GM23338 (cell line): ENCODE measurements around the gene POP4. TPM values are rescaled to one million over a fixed set of nuclear protein-coding genes. Genes with fewer than 3 reads are reported as not detected.

ENCODE experiments used
- ATAC-seq: fragments of 200-7000 bp; cut with Tn5 transposase; 3 replicates; pipeline ENCODE4 v1.9.1; 2020
- DNase-seq: peaks from one replicate; pipeline ENCODE4 v3.0.0-alpha.2; 2015; ENCODE audit warnings: low spot score
- H2AFZ ChIP-seq: fragments of 200-600 bp; sonication (generic); 2 replicates; pipeline ENCODE4 v1.8.0; 2016; ENCODE audit warnings: antibody characterized with exemption, mild to moderate bottlenecking, moderate library complexity
- H3F3A ChIP-seq: fragments of 200-600 bp; sonication (generic); replicated peaks from 2 replicates; pipeline ENCODE4 v1.8.0; 2017; ENCODE audit warnings: antibody characterized with exemption, mixed run types, low read depth
- H3K27ac ChIP-seq: fragments of 200-600 bp; sonication (generic); 2 replicates; pipeline ENCODE4 v1.6.1; 2016; ENCODE audit warnings: low read depth
- H3K27me3 ChIP-seq: fragments of 200-600 bp; sonication (generic); 2 replicates; pipeline ENCODE4 v1.8.0; 2016; ENCODE audit warnings: mild to moderate bottlenecking, mixed run types, moderate library complexity; ENCODE audit not compliant: insufficient read depth
- H3K36me3 ChIP-seq: fragments of 200-600 bp; sonication (generic); 2 replicates; pipeline ENCODE4 v1.8.0; 2016; ENCODE audit warnings: mild to moderate bottlenecking; ENCODE audit not compliant: insufficient read depth
- H3K4me1 ChIP-seq: fragments of 200-600 bp; sonication (generic); 2 replicates; pipeline ENCODE4 v1.8.0; 2016; ENCODE audit warnings: mild to moderate bottlenecking, moderate library complexity; ENCODE audit not compliant: insufficient read depth
- H3K4me2 ChIP-seq: fragments of 200-600 bp; sonication (generic); 2 replicates; pipeline ENCODE4 v1.7.1; 2017; ENCODE audit warnings: mixed run types
- H3K4me3 ChIP-seq: fragments of 200-600 bp; sonication (generic); 2 replicates; pipeline ENCODE4 v1.6.1; 2016; ENCODE audit warnings: mixed run types
- H3K79me2 ChIP-seq: fragments of 200-600 bp; sonication (generic); replicated peaks from 2 replicates; pipeline ENCODE4 v1.8.0; 2017; ENCODE audit warnings: mild to moderate bottlenecking; ENCODE audit not compliant: insufficient read depth
- H3K9me2 ChIP-seq: fragments of 200-600 bp; sonication (generic); 2 replicates; pipeline ENCODE4 v1.8.0; 2017; ENCODE audit not compliant: insufficient read depth
- H4K20me1 ChIP-seq: fragments of 200-600 bp; sonication (generic); replicated peaks from 2 replicates; pipeline ENCODE4 v1.8.0; 2017; ENCODE audit warnings: mild to moderate bottlenecking; ENCODE audit not compliant: insufficient read depth
- H3K27ac Mint-ChIP-seq: 2 replicates; pipeline ENCODE4 v1.8.0; 2020; ENCODE audit warnings: inconsistent platforms, mild to moderate bottlenecking, moderate library complexity, mixed read lengths
- H3K27me3 Mint-ChIP-seq: 3 replicates; pipeline ENCODE4 v1.8.0; 2022; ENCODE audit warnings: low read depth, mild to moderate bottlenecking, moderate library complexity, mixed read lengths, inconsistent platforms; ENCODE audit not compliant: insufficient read depth, poor library complexity
- H3K36me3 Mint-ChIP-seq: 3 replicates; pipeline ENCODE4 v1.8.0; 2021; ENCODE audit warnings: low read depth, mild to moderate bottlenecking, inconsistent platforms, moderate library complexity, mixed read lengths
- H3K4me1 Mint-ChIP-seq: 3 replicates; pipeline ENCODE4 v1.8.0; 2020; ENCODE audit warnings: mild to moderate bottlenecking, inconsistent platforms, mixed read lengths
- H3K4me3 Mint-ChIP-seq: 3 replicates; pipeline ENCODE4 v1.8.0; 2021; ENCODE audit warnings: moderate library complexity, mild to moderate bottlenecking, inconsistent platforms, mixed read lengths
- H3K9me3 Mint-ChIP-seq: 3 replicates; pipeline ENCODE4 v1.8.0; 2020; ENCODE audit warnings: moderate library complexity, mild to moderate bottlenecking, inconsistent platforms, mixed read lengths
- CREB1 ChIP-seq: fragments of 250-450 bp; sonication (Bioruptor Pico); IDR thresholded peaks from 2 replicates; pipeline ENCODE4 v1.5.0; 2020; ENCODE audit warnings: low read depth, mild to moderate bottlenecking, moderate library complexity
- CTCF ChIP-seq, 2 experiments: fragments of 200-600 bp in 1 of 2; sonication (generic) in 1 of 2; conservative IDR thresholded peaks; 2 replicates each; pipeline versions ENCODE4 v1.5.1 to v1.6.1; 2016 to 2017; ENCODE audit warnings: antibody characterized with exemption in 2 of 2, low read depth in 2 of 2, mild to moderate bottlenecking in 2 of 2, moderate library complexity in 1 of 2
- EZH2 ChIP-seq: fragments of 200-600 bp; sonication (generic); IDR thresholded peaks from one replicate; pipeline ENCODE4 v1.8.0; 2017; ENCODE audit warnings: antibody characterized with exemption, mild to moderate bottlenecking, low read depth; ENCODE audit not compliant: unreplicated experiment
- EZH2phosphoT487 ChIP-seq: fragments of 200-600 bp; sonication (generic); IDR thresholded peaks from one replicate; pipeline ENCODE4 v1.8.1; 2018; ENCODE audit warnings: antibody characterized with exemption; ENCODE audit not compliant: unreplicated experiment
- JUNB ChIP-seq: IDR thresholded peaks from one replicate; pipeline ENCODE4 v1.6.1; 2016; ENCODE audit warnings: antibody characterized with exemption; ENCODE audit not compliant: unreplicated experiment
- NANOG ChIP-seq: IDR thresholded peaks from 2 replicates; pipeline ENCODE4 v1.6.1; 2016; ENCODE audit warnings: antibody characterized with exemption, borderline replicate concordance
- POLR2AphosphoS5 ChIP-seq: IDR thresholded peaks from 2 replicates; pipeline ENCODE4 v1.6.1; 2016; ENCODE audit warnings: antibody characterized with exemption, low read depth
- STAT1 ChIP-seq: IDR thresholded peaks from one replicate; pipeline ENCODE4 v1.6.1; 2016; ENCODE audit warnings: antibody characterized with exemption; ENCODE audit not compliant: unreplicated experiment
- polyA plus RNA-seq: library from polyadenylated mRNA; unstranded; fragments of >200 nt; fragmentation: Nextera tagmentation; extraction: Ambion mirVana; gene quantifications from 2 replicates; pipeline ENCODE4 v1.2.1, GENCODE V29; 2016
- total RNA-seq: library from RNA; depleted of rRNA; stranded (reverse); fragments of >200 nt; shearing (Covaris generic); gene quantifications from 2 replicates; pipeline ENCODE4 v1.2.3, GENCODE V29; 2014
- TF ChIP-seq, protein P1 (sequence below): IDR thresholded peaks from 2 replicates; pipeline ENCODE4 v1.6.1; 2016; ENCODE audit warnings: antibody characterized with exemption
- TF ChIP-seq, protein P2 (sequence below): fragments of 250-450 bp; sonication (Bioruptor Pico); IDR thresholded peaks from 2 replicates; pipeline ENCODE4 v1.5.0; 2020; ENCODE audit warnings: mild to moderate bottlenecking, moderate library complexity

Gene POP4
- total and polyA plus RNA-seq, 2 experiments from 2014 or later = 37.2 to 58.3 TPM

- ATAC-seq = no peak
- Histone ChIP-seq H3K36me3 (no peaks in the 10 kb centered on the region), H4K20me1 (no peaks in the 10 kb centered on the region), H3K9me2 (no peaks in the 10 kb centered on the region), H2AFZ (no peak overlapping the region), H3K79me2 (no peaks in the 10 kb centered on the region), H3K27me3 (no peaks in the 10 kb centered on the region), H3F3A (no peaks in the 10 kb centered on the region), H3K27ac (no peak overlapping the region), H3K4me1 (peaks cover 29% of the 10 kb centered on the region), H3K4me3 (no peak overlapping the region), H3K4me2 (no peak overlapping the region)
- no peak overlapping the region for H3K27ac Mint-ChIP-seq
- no peaks in the 10 kb centered on the region for H3K9me3 Mint-ChIP-seq
- no peak overlapping the region for H3K4me3 Mint-ChIP-seq
- TF ChIP-seq STAT1 (no peak), CREB1 (CRISPR knock-in tag) (no peak), EZH2phosphoT487 (no peak), POLR2AphosphoS5 (no peak), JUNB (no peak), CTCF (conservative IDR thresholded peaks at IDR 0.05; ENCODE audit: low read depth in 2 of 2) (no peak), NANOG (no peak), EZH2 (no peak)
- TF ChIP-seq, protein P1, sequence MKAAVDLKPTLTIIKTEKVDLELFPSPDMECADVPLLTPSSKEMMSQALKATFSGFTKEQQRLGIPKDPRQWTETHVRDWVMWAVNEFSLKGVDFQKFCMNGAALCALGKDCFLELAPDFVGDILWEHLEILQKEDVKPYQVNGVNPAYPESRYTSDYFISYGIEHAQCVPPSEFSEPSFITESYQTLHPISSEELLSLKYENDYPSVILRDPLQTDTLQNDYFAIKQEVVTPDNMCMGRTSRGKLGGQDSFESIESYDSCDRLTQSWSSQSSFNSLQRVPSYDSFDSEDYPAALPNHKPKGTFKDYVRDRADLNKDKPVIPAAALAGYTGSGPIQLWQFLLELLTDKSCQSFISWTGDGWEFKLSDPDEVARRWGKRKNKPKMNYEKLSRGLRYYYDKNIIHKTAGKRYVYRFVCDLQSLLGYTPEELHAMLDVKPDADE = no peak
- TF ChIP-seq, protein P2, sequence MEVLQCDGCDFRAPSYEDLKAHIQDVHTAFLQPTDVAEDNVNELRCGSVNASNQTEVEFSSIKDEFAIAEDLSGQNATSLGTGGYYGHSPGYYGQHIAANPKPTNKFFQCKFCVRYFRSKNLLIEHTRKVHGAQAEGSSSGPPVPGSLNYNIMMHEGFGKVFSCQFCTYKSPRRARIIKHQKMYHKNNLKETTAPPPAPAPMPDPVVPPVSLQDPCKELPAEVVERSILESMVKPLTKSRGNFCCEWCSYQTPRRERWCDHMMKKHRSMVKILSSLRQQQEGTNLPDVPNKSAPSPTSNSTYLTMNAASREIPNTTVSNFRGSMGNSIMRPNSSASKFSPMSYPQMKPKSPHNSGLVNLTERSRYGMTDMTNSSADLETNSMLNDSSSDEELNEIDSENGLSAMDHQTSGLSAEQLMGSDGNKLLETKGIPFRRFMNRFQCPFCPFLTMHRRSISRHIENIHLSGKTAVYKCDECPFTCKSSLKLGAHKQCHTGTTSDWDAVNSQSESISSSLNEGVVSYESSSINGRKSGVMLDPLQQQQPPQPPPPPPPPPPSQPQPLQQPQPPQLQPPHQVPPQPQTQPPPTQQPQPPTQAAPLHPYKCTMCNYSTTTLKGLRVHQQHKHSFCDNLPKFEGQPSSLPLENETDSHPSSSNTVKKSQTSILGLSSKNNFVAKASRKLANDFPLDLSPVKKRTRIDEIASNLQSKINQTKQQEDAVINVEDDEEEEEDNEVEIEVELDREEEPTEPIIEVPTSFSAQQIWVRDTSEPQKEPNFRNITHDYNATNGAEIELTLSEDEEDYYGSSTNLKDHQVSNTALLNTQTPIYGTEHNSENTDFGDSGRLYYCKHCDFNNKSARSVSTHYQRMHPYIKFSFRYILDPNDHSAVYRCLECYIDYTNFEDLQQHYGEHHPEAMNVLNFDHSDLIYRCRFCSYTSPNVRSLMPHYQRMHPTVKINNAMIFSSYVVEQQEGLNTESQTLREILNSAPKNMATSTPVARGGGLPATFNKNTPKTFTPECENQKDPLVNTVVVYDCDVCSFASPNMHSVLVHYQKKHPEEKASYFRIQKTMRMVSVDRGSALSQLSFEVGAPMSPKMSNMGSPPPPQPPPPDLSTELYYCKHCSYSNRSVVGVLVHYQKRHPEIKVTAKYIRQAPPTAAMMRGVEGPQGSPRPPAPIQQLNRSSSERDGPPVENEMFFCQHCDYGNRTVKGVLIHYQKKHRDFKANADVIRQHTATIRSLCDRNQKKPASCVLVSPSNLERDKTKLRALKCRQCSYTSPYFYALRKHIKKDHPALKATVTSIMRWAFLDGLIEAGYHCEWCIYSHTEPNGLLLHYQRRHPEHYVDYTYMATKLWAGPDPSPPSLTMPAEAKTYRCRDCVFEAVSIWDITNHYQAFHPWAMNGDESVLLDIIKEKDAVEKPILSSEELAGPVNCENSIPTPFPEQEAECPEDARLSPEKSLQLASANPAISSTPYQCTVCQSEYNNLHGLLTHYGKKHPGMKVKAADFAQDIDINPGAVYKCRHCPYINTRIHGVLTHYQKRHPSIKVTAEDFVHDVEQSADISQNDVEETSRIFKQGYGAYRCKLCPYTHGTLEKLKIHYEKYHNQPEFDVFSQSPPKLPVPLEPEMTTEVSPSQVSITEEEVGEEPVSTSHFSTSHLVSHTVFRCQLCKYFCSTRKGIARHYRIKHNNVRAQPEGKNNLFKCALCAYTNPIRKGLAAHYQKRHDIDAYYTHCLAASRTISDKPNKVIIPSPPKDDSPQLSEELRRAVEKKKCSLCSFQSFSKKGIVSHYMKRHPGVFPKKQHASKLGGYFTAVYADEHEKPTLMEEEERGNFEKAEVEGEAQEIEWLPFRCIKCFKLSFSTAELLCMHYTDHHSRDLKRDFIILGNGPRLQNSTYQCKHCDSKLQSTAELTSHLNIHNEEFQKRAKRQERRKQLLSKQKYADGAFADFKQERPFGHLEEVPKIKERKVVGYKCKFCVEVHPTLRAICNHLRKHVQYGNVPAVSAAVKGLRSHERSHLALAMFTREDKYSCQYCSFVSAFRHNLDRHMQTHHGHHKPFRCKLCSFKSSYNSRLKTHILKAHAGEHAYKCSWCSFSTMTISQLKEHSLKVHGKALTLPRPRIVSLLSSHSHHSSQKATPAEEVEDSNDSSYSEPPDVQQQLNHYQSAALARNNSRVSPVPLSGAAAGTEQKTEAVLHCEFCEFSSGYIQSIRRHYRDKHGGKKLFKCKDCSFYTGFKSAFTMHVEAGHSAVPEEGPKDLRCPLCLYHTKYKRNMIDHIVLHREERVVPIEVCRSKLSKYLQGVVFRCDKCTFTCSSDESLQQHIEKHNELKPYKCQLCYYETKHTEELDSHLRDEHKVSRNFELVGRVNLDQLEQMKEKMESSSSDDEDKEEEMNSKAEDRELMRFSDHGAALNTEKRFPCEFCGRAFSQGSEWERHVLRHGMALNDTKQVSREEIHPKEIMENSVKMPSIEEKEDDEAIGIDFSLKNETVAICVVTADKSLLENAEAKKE (CRISPR knock-in tag) = no peak
- no peaks in the 10 kb centered on the region for H3K36me3 Mint-ChIP-seq
- H3K27me3 Mint-ChIP-seq = peaks cover 8% of the 10 kb centered on the region
- no peak for DNase-seq
- peaks cover 30% of the 10 kb centered on the region for H3K4me1 Mint-ChIP-seq
Measured at GRCh38 chr19:29598496-29598895, 7.6 kb upstream of the POP4 start.
